PC-9 (cell line): ENCODE results near the gene TUG1. TPM values are rescaled to one million over a fixed set of nuclear protein-coding genes. Genes with fewer than 3 reads are reported as not detected.

Experiments used
- BruUV-seq: library from RNA; stranded (reverse); fragments of 400-500 nt; replicated peaks from 2 replicates; lab custom pipeline; 2021; lab: Mats Ljungman, UMichigan
- CTCF ChIA-PET: fragments of 300-600 bp; sonication (Branson Sonifier 250); formaldehyde crosslinking; loops from one replicate; lab custom pipeline; 2022; ENCODE audit warnings: antibody characterized with exemption; lab: Charles Lee
- POLR2A ChIA-PET: fragments of 300-600 bp; sonication (Branson Sonifier 250); formaldehyde crosslinking; loops from one replicate; lab custom pipeline; 2022; ENCODE audit warnings: antibody characterized with exemption; ENCODE audit not compliant: unreplicated experiment; lab: Charles Lee
- DNase-seq, 2 experiments: peaks; one replicate each; pipeline versions ENCODE4 v3.0.0 to v3.0.0-alpha.2; 2015 to 2022; ENCODE audit warnings: mixed read lengths in 1 of 2
- H2AFZ ChIP-seq: fragments of 200-600 bp; sonication (generic); 2 replicates; pipeline ENCODE4 v1.8.1; 2017; ENCODE audit warnings: antibody characterized with exemption
- H3F3A ChIP-seq: fragments of 200-600 bp; sonication (generic); 2 replicates; pipeline ENCODE4 v1.8.1; 2017; ENCODE audit warnings: antibody characterized with exemption, mild to moderate bottlenecking, low read depth; ENCODE audit not compliant: insufficient read depth
- H3K27ac ChIP-seq: fragments of 200-600 bp; sonication (generic); 2 replicates; pipeline ENCODE4 v1.6.1; 2016; ENCODE audit warnings: mixed run types
- H3K27me3 ChIP-seq: fragments of 200-600 bp; sonication (generic); 2 replicates; pipeline ENCODE4 v1.6.1; 2016; ENCODE audit warnings: low read depth, mixed run types; ENCODE audit not compliant: insufficient read depth
- H3K36me3 ChIP-seq: fragments of 200-600 bp; sonication (generic); 2 replicates; pipeline ENCODE4 v1.6.1; 2016; ENCODE audit warnings: low read depth, mixed run types
- H3K4me1 ChIP-seq: fragments of 200-600 bp; sonication (generic); replicated peaks from 2 replicates; pipeline ENCODE4 v1.6.1; 2016; ENCODE audit warnings: mixed run types; ENCODE audit not compliant: insufficient read depth
- H3K4me2 ChIP-seq: fragments of 200-600 bp; sonication (generic); 2 replicates; pipeline ENCODE4 v1.6.1; 2017; ENCODE audit warnings: mixed run types
- H3K4me3 ChIP-seq: fragments of 200-600 bp; sonication (generic); 2 replicates; pipeline ENCODE4 v1.6.1; 2016; ENCODE audit warnings: mixed run types
- H3K79me2 ChIP-seq: fragments of 200-600 bp; sonication (generic); 2 replicates; pipeline ENCODE4 v1.6.1; 2017; ENCODE audit warnings: low read depth, mixed run types
- H3K9me2 ChIP-seq: fragments of 200-600 bp; sonication (generic); 2 replicates; pipeline ENCODE4 v1.8.1; 2017; ENCODE audit warnings: mild to moderate bottlenecking; ENCODE audit not compliant: insufficient read depth
- H3K9me3 ChIP-seq: fragments of 200-600 bp; sonication (generic); 2 replicates; pipeline ENCODE4 v1.8.1; 2016; ENCODE audit warnings: low read depth; ENCODE audit not compliant: insufficient read depth
- H4K20me1 ChIP-seq: fragments of 200-600 bp; sonication (generic); 2 replicates; pipeline ENCODE4 v1.8.1; 2017; ENCODE audit not compliant: insufficient read depth
- CTCF ChIP-seq: fragments of 200-600 bp; sonication (generic); conservative IDR thresholded peaks from 2 replicates; pipeline ENCODE4 v1.6.1; 2017; ENCODE audit warnings: mixed run types, antibody characterized with exemption, mild to moderate bottlenecking, moderate library complexity
- EZH2 ChIP-seq: fragments of 200-600 bp; sonication (generic); IDR thresholded peaks from 2 replicates; pipeline ENCODE4 v1.8.0; 2017; ENCODE audit warnings: antibody characterized with exemption, low read depth
- intact Hi-C: fragments of 100-400 bp; cut with micrococcal nuclease; formaldehyde crosslinking; loops from one replicate; pipeline ENCODE4 v1.10.0; 2022; ENCODE audit not compliant: unreplicated experiment
- total RNA-seq: library from RNA; stranded (reverse); gene quantifications from 2 replicates; pipeline ENCODE4 v1.2.3, GENCODE V29; 2021

TUG1 gene
- total RNA-seq, 1 experiment from 2014 or later = 105 TPM

- no peaks in the 10 kb centered on the region for H3K9me3 ChIP-seq
- H3K4me3 ChIP-seq = no peak overlapping the region
- ChIA-PET POLR2A (no interaction called here), CTCF (no interaction called here)
- TF ChIP-seq CTCF (no peak), EZH2 (no peak)
- no TSS peak for BruUV-seq
- H3K27ac ChIP-seq = no peak overlapping the region
- H3K9me2 ChIP-seq = no peaks in the 10 kb centered on the region
- no peaks in the 10 kb centered on the region for H3F3A ChIP-seq
- DNase-seq = no peak
- no peak overlapping the region for H3K4me2 ChIP-seq
- H3K79me2 ChIP-seq = no peaks in the 10 kb centered on the region
- H3K36me3 ChIP-seq = no peaks in the 10 kb centered on the region
- intact Hi-C loops = no loop called here
- no peaks in the 10 kb centered on the region for H4K20me1 ChIP-seq
- H2AFZ ChIP-seq = no peak overlapping the region
- no peaks in the 10 kb centered on the region for H3K4me1 ChIP-seq
- H3K27me3 ChIP-seq = no peaks in the 10 kb centered on the region
These were observed 32.2 kb downstream of the TUG1 start for GRCh38 chr22:31001124-31001770.

GRCh38 chr22:31005535-31005934 lies 36.5 kb downstream of the TUG1 start:
- Histone ChIP-seq H3K4me2 (no peak overlapping the region), H2AFZ (no peak overlapping the region), H3K4me3 (no peak overlapping the region), H3F3A (no peaks in the 10 kb centered on the region), H3K79me2 (no peaks in the 10 kb centered on the region), H4K20me1 (no peaks in the 10 kb centered on the region), H3K27ac (no peak overlapping the region), H3K9me2 (no peaks in the 10 kb centered on the region), H3K36me3 (no peaks in the 10 kb centered on the region), H3K27me3 (no peaks in the 10 kb centered on the region), H3K9me3 (no peaks in the 10 kb centered on the region; the same call in 1 of the 2 replicates), H3K4me1 (no peaks in the 10 kb centered on the region)
- CTCF ChIA-PET = interaction anchor here (0.6 kb wide), 1 partner anchor 157 kb away, joined by 3 read pairs; no protein-coding TSS in a partner anchor
- POLR2A ChIA-PET = no interaction called here
- intact Hi-C loops = no loop called here
- no TSS peak for BruUV-seq
- no peak for DNase-seq
- TF ChIP-seq EZH2 (no peak), CTCF (no peak)

DNA sequence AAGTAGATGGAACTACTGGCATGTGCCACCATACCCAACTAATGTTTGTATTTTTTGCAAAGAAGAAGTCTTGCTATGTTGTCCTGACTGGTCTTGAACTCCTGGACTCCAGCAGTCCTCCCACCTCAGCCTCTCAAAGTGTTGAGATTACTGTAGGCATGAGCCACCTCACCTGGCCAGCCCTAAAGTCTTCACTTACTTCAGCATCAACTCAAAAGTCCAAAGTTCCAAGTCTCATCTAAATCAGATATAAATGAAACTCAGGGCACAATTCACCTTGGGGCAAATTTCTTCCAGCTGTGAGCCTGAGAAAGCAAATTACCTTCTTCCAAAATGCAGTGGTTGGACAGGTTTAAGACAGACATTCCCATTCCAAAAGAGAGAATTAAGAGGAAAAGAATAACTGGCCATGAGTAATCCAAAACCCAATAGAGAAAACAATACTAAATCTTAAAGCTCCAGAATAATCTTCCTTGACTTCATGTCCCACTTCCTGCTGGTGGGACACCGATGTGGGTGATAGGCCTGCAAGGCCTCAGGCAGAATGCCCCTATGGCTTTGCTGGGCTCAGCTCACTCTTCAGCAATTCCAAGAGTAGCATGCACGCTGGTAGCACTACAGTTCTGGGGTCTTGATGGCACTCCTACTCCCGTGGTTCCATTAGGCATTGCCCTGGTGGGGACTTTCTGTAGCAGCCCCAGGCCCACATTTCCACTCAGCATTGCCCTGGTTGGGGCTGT lies 50.3 kb downstream of the TUG1 start:
- Histone ChIP-seq H3K4me3 (no peak overlapping the region), H3K9me2 (no peaks in the 10 kb centered on the region), H3K79me2 (no peaks in the 10 kb centered on the region), H3K36me3 (no peaks in the 10 kb centered on the region), H3F3A (no peaks in the 10 kb centered on the region), H4K20me1 (no peaks in the 10 kb centered on the region), H2AFZ (no peak overlapping the region), H3K9me3 (peaks cover 12% of the 10 kb centered on the region; the same call in 1 of the 2 replicates), H3K27ac (no peak overlapping the region), H3K27me3 (peaks cover 20% of the 10 kb centered on the region; the same call in 1 of the 2 replicates), H3K4me1 (no peaks in the 10 kb centered on the region), H3K4me2 (no peak overlapping the region)
- TF ChIP-seq EZH2 (no peak), CTCF (no peak)
- ChIA-PET CTCF (no interaction called here), POLR2A (no interaction called here)
- intact Hi-C loops = no loop called here
- no peak for DNase-seq
- no TSS peak for BruUV-seq
